WTC11 (cell line): ENCODE results near the gene MAGI2. TPM values are rescaled to one million over a fixed set of nuclear protein-coding genes. Genes with fewer than 3 reads are reported as not detected.
A peak's percentile ranks its signal among the peaks of the same experiment; 100 is the strongest.

Experiments
- ATAC-seq: fragments of 200-7000 bp; cut with Tn5 transposase; 2 replicates; pipeline ENCODE4 v1.10.0; 2021; ENCODE audit warnings: mild to moderate bottlenecking, moderate library complexity
- CTCF ChIA-PET: fragments of 300-600 bp; sonication (Branson Sonifier 250); formaldehyde crosslinking; loops from one replicate; lab custom pipeline; 2021; ENCODE audit warnings: antibody characterized with exemption; lab: Charles Lee
- POLR2A ChIA-PET: fragments of 350-600 bp; sonication (Branson Sonifier 250); formaldehyde crosslinking; loops from one replicate; lab custom pipeline; 2021; ENCODE audit warnings: antibody characterized with exemption; lab: Charles Lee
- DNase-seq: peaks from one replicate; pipeline ENCODE4 v3.0.0; 2021; ENCODE audit warnings: low spot score
- H3K27ac Mint-ChIP-seq: 2 replicates; pipeline ENCODE4 v1.8.0; 2021; ENCODE audit warnings: mixed read lengths
- H3K27me3 Mint-ChIP-seq: 2 replicates; pipeline ENCODE4 v1.8.0; 2021; ENCODE audit warnings: low read depth, mild to moderate bottlenecking, moderate library complexity, mixed read lengths
- H3K36me3 Mint-ChIP-seq: 2 replicates; pipeline ENCODE4 v1.8.0; 2021; ENCODE audit warnings: mixed read lengths
- H3K4me1 Mint-ChIP-seq: 2 replicates; pipeline ENCODE4 v1.8.0; 2022; ENCODE audit warnings: mixed read lengths
- H3K4me3 Mint-ChIP-seq: 2 replicates; pipeline ENCODE4 v1.8.0; 2021; ENCODE audit warnings: mild to moderate bottlenecking, moderate library complexity, mixed read lengths
- H3K9me3 Mint-ChIP-seq: 2 replicates; pipeline ENCODE4 v1.8.0; 2021; ENCODE audit warnings: mixed read lengths
- CREB1 ChIP-seq: sonication (generic); formaldehyde crosslinking; IDR thresholded peaks from 2 replicates; pipeline ENCODE4 v1.8.0; 2023; ENCODE audit warnings: mild to moderate bottlenecking, missing genetic modification reagents
- CREM ChIP-seq: sonication (generic); formaldehyde crosslinking; IDR thresholded peaks from 2 replicates; pipeline ENCODE4 v1.8.1; 2022; ENCODE audit warnings: mild to moderate bottlenecking, missing genetic modification reagents, moderate library complexity
- ELF4 ChIP-seq: sonication (generic); formaldehyde crosslinking; IDR thresholded peaks from 2 replicates; pipeline ENCODE4 v1.8.1; 2022; ENCODE audit warnings: low read depth, mild to moderate bottlenecking, moderate library complexity, missing genetic modification reagents
- ETV6 ChIP-seq: sonication (generic); formaldehyde crosslinking; IDR thresholded peaks from 2 replicates; pipeline ENCODE4 v1.8.1; 2022; ENCODE audit warnings: mild to moderate bottlenecking, missing genetic modification reagents
- FOXK1 ChIP-seq: sonication (generic); formaldehyde crosslinking; IDR thresholded peaks from 2 replicates; pipeline ENCODE4 v1.8.0; 2022; ENCODE audit warnings: mild to moderate bottlenecking, moderate library complexity, missing genetic modification reagents
- GABPB1 ChIP-seq: sonication (generic); formaldehyde crosslinking; IDR thresholded peaks from 2 replicates; pipeline ENCODE4 v1.8.1; 2023; ENCODE audit warnings: mild to moderate bottlenecking, missing genetic modification reagents
- IRF2 ChIP-seq: sonication (generic); formaldehyde crosslinking; IDR thresholded peaks from 2 replicates; pipeline ENCODE4 v1.8.0; 2022; ENCODE audit warnings: low read depth, missing genetic modification reagents, borderline replicate concordance
- NFE2L1 ChIP-seq: sonication (generic); formaldehyde crosslinking; IDR thresholded peaks from 2 replicates; pipeline ENCODE4 v1.8.1; 2023; ENCODE audit warnings: missing genetic modification reagents
- NFYB ChIP-seq: sonication (generic); formaldehyde crosslinking; conservative IDR thresholded peaks from 2 replicates; pipeline ENCODE4 v1.8.0; 2022; ENCODE audit warnings: low read depth, missing genetic modification reagents
- OVOL2 ChIP-seq: fragments of 250-450 bp; sonication (Bioruptor Pico); IDR thresholded peaks from 2 replicates; pipeline ENCODE4 v1.9.0; 2021; ENCODE audit warnings: mild to moderate bottlenecking, borderline replicate concordance
- SMAD4 ChIP-seq: sonication (generic); formaldehyde crosslinking; IDR thresholded peaks from 2 replicates; pipeline ENCODE4 v1.8.0; 2022; ENCODE audit warnings: mild to moderate bottlenecking, missing genetic modification reagents
- TP53 ChIP-seq: sonication (generic); formaldehyde crosslinking; IDR thresholded peaks from 2 replicates; pipeline ENCODE4 v1.8.1; 2023; ENCODE audit warnings: mild to moderate bottlenecking, missing genetic modification reagents
- ZNF232 ChIP-seq: sonication (generic); formaldehyde crosslinking; IDR thresholded peaks from 2 replicates; pipeline ENCODE4 v1.8.0; 2022; ENCODE audit warnings: mild to moderate bottlenecking, missing genetic modification reagents
- total RNA-seq: library from RNA; stranded (reverse); gene quantifications from 3 replicates; pipeline ENCODE4 v1.2.3, GENCODE V29; 2021
- TF ChIP-seq, protein P1 (sequence below): sonication (generic); formaldehyde crosslinking; IDR thresholded peaks from 2 replicates; pipeline ENCODE4 v1.8.0; 2022; ENCODE audit warnings: mild to moderate bottlenecking, missing genetic modification reagents
- TF ChIP-seq, protein P2 (sequence below): sonication (generic); formaldehyde crosslinking; IDR thresholded peaks from 2 replicates; pipeline ENCODE4 v1.8.1; 2022; ENCODE audit warnings: mild to moderate bottlenecking, moderate library complexity, missing genetic modification reagents
- TF ChIP-seq, protein P3 (sequence below): sonication (generic); formaldehyde crosslinking; IDR thresholded peaks from 2 replicates; pipeline ENCODE4 v1.8.0; 2022; ENCODE audit warnings: mild to moderate bottlenecking, missing genetic modification reagents
- TF ChIP-seq, protein P4 (sequence below): sonication (generic); formaldehyde crosslinking; IDR thresholded peaks from 2 replicates; pipeline ENCODE4 v1.8.1; 2022; ENCODE audit warnings: mild to moderate bottlenecking, missing genetic modification reagents, moderate library complexity, borderline replicate concordance
- TF ChIP-seq, protein P5 (sequence below): sonication (generic); formaldehyde crosslinking; IDR thresholded peaks from 2 replicates; pipeline ENCODE4 v1.8.1; 2023; ENCODE audit warnings: mild to moderate bottlenecking, missing genetic modification reagents, borderline replicate concordance
- TF ChIP-seq, protein P6 (sequence below): sonication (generic); formaldehyde crosslinking; IDR thresholded peaks from 2 replicates; pipeline ENCODE4 v1.8.1; 2023; ENCODE audit warnings: mild to moderate bottlenecking, missing genetic modification reagents, moderate library complexity

Gene MAGI2
- total RNA-seq, 1 experiment from 2014 or later, result 26.6 TPM

DNA sequence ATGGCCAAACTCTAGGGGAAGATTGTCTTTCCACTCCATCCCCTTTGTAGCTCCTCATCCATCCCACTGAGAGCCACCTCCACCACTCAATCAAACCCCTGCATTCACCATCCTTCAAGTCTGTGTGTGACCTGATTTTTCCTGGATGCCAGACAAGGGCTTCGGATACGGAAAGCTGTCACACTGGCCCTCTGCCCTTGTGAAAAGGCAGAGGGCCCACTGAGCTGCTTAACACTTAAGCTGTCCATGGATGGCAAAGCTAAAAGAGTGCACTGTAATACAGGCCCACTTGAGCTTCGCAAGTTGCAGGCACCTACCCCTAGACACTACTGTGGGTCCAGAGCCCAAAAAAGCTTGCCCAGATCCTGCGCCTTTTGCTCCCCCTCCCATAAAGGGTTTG is 237.2 kb downstream of the MAGI2 start:
- Mint-ChIP-seq H3K36me3 (no peaks in the 10 kb centered on the region), H3K9me3 (no peaks in the 10 kb centered on the region), H3K27me3 (no peaks in the 10 kb centered on the region)
- no peak for DNase-seq
- no peak for ATAC-seq
- TF ChIP-seq, protein P1, sequence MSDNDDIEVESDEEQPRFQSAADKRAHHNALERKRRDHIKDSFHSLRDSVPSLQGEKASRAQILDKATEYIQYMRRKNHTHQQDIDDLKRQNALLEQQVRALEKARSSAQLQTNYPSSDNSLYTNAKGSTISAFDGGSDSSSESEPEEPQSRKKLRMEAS, result no peak
- TF ChIP-seq TP53 (CRISPR knock-in tag) (no peak), ELF4 (CRISPR knock-in tag) (no peak), FOXK1 (CRISPR knock-in tag) (no peak), CREB1 (CRISPR knock-in tag) (no peak), NFYB (no peak), OVOL2 (no peak), SMAD4 (CRISPR knock-in tag) (no peak), NFE2L1 (no peak), IRF2 (CRISPR knock-in tag) (no peak)
- TF ChIP-seq, protein P2, sequence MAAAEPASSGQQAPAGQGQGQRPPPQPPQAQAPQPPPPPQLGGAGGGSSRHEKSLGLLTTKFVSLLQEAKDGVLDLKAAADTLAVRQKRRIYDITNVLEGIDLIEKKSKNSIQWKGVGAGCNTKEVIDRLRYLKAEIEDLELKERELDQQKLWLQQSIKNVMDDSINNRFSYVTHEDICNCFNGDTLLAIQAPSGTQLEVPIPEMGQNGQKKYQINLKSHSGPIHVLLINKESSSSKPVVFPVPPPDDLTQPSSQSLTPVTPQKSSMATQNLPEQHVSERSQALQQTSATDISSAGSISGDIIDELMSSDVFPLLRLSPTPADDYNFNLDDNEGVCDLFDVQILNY (CRISPR knock-in tag), result no peak
- TF ChIP-seq, protein P3, sequence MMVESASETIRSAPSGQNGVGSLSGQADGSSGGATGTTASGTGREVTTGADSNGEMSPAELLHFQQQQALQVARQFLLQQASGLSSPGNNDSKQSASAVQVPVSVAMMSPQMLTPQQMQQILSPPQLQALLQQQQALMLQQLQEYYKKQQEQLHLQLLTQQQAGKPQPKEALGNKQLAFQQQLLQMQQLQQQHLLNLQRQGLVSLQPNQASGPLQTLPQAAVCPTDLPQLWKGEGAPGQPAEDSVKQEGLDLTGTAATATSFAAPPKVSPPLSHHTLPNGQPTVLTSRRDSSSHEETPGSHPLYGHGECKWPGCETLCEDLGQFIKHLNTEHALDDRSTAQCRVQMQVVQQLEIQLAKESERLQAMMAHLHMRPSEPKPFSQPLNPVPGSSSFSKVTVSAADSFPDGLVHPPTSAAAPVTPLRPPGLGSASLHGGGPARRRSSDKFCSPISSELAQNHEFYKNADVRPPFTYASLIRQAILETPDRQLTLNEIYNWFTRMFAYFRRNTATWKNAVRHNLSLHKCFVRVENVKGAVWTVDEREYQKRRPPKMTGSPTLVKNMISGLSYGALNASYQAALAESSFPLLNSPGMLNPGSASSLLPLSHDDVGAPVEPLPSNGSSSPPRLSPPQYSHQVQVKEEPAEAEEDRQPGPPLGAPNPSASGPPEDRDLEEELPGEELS (CRISPR knock-in tag), result no peak
- TF ChIP-seq, protein P4, sequence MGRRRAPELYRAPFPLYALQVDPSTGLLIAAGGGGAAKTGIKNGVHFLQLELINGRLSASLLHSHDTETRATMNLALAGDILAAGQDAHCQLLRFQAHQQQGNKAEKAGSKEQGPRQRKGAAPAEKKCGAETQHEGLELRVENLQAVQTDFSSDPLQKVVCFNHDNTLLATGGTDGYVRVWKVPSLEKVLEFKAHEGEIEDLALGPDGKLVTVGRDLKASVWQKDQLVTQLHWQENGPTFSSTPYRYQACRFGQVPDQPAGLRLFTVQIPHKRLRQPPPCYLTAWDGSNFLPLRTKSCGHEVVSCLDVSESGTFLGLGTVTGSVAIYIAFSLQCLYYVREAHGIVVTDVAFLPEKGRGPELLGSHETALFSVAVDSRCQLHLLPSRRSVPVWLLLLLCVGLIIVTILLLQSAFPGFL (CRISPR knock-in tag), result no peak
- TF ChIP-seq, protein P5, sequence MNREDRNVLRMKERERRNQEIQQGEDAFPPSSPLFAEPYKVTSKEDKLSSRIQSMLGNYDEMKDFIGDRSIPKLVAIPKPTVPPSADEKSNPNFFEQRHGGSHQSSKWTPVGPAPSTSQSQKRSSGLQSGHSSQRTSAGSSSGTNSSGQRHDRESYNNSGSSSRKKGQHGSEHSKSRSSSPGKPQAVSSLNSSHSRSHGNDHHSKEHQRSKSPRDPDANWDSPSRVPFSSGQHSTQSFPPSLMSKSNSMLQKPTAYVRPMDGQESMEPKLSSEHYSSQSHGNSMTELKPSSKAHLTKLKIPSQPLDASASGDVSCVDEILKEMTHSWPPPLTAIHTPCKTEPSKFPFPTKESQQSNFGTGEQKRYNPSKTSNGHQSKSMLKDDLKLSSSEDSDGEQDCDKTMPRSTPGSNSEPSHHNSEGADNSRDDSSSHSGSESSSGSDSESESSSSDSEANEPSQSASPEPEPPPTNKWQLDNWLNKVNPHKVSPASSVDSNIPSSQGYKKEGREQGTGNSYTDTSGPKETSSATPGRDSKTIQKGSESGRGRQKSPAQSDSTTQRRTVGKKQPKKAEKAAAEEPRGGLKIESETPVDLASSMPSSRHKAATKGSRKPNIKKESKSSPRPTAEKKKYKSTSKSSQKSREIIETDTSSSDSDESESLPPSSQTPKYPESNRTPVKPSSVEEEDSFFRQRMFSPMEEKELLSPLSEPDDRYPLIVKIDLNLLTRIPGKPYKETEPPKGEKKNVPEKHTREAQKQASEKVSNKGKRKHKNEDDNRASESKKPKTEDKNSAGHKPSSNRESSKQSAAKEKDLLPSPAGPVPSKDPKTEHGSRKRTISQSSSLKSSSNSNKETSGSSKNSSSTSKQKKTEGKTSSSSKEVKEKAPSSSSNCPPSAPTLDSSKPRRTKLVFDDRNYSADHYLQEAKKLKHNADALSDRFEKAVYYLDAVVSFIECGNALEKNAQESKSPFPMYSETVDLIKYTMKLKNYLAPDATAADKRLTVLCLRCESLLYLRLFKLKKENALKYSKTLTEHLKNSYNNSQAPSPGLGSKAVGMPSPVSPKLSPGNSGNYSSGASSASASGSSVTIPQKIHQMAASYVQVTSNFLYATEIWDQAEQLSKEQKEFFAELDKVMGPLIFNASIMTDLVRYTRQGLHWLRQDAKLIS, result no peak
- TF ChIP-seq, all 79 proteins: peak for 0
- no peak overlapping the region for H3K4me3 Mint-ChIP-seq
- ChIA-PET POLR2A (no interaction called here), CTCF (no interaction called here)
- peaks cover 3% of the 10 kb centered on the region for H3K4me1 Mint-ChIP-seq
- no peak overlapping the region for H3K27ac Mint-ChIP-seq

DNA sequence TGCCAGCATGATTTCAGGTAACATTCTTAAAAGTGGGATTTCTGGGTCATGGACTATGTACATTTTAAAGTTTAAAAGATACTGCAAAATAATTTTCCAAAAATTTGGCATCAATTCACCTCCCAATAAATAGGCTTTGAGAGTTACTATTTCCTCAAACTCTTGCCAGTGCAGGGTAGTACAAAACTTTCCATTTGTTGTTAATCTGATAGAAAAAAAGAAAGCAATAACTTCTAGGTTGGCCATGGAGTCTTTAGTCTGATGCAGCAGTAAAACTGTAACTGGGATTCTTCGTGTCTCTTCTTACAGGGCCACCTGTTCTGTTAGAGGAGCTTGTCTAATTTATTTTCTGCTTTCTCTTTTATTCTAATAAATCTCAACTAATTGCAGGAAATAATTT is 241.1 kb downstream of the MAGI2 start:
- TF ChIP-seq CREM (CRISPR knock-in tag) (no peak), ETV6 (CRISPR knock-in tag) (no peak)
- ChIA-PET CTCF (no interaction called here), POLR2A (no interaction called here)
- DNase-seq (no peak), ATAC-seq (no peak)
- no peak overlapping the region for H3K4me3 Mint-ChIP-seq
- H3K9me3 Mint-ChIP-seq, result no peaks in the 10 kb centered on the region
- no peaks in the 10 kb centered on the region for H3K36me3 Mint-ChIP-seq
- no peak overlapping the region for H3K27ac Mint-ChIP-seq
- H3K27me3 Mint-ChIP-seq, result no peaks in the 10 kb centered on the region
- H3K4me1 Mint-ChIP-seq, result peaks cover 3% of the 10 kb centered on the region

DNA sequence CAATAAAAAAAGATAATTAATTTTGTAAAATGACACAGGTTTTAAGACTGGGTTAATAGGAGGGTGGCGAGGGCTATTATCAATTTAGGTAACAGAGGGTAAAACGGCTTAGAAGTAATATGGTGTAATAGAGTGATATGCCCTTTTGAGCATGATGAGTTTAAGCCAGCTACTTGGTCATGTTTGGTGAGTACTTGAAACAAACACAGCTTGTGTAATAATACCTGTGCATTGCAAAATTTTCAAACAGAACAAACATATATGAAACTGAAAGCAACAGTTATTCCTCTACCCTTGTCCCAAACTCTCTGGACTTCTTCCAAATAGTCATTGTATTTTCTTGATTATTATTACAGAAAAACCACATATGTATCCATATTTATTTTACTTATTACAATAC is 241.7 kb downstream of the MAGI2 start:
- H3K27ac Mint-ChIP-seq, result no peak overlapping the region
- no peak for DNase-seq
- ChIA-PET CTCF (no interaction called here), POLR2A (no interaction called here)
- H3K9me3 Mint-ChIP-seq, result no peaks in the 10 kb centered on the region
- TF ChIP-seq TP53 (CRISPR knock-in tag) (no peak), ZNF232 (CRISPR knock-in tag) (no peak), GABPB1 (peak; percentile 81)
- TF ChIP-seq, protein P6, sequence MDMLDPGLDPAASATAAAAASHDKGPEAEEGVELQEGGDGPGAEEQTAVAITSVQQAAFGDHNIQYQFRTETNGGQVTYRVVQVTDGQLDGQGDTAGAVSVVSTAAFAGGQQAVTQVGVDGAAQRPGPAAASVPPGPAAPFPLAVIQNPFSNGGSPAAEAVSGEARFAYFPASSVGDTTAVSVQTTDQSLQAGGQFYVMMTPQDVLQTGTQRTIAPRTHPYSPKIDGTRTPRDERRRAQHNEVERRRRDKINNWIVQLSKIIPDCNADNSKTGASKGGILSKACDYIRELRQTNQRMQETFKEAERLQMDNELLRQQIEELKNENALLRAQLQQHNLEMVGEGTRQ, result no peak
- no peaks in the 10 kb centered on the region for H3K27me3 Mint-ChIP-seq
- no peaks in the 10 kb centered on the region for H3K36me3 Mint-ChIP-seq
- ATAC-seq, result no peak
- peaks cover 3% of the 10 kb centered on the region for H3K4me1 Mint-ChIP-seq
- H3K4me3 Mint-ChIP-seq, result no peak overlapping the region
